GM12878 (cell line): ENCODE data around the gene HLA-F. TPM values are rescaled to one million over a fixed set of nuclear protein-coding genes. Genes with fewer than 3 reads are reported as not detected.

Source experiments
- CUX1 ChIP-seq: IDR thresholded peaks from 2 replicates; pipeline ENCODE4 v1.6.1; 2012; ENCODE audit warnings: improper control_type of control experiment, low read depth, low read length; ENCODE audit not compliant: insufficient replicate concordance
- E2F8 ChIP-seq: fragments of 450-650 bp; IDR thresholded peaks from 2 replicates; pipeline ENCODE4 v1.6.1; 2018; ENCODE audit warnings: mild to moderate bottlenecking, low read depth, moderate library complexity; ENCODE audit not compliant: partially characterized antibody
- ETV6 ChIP-seq, 2 experiments: fragments of 450-650 bp in 1 of 2; IDR thresholded peaks in 1 of 2; conservative IDR thresholded peaks in 1 of 2; 2 replicates each; pipeline ENCODE4 v1.6.1; 2014; ENCODE audit warnings: antibody characterized with exemption in 1 of 2, borderline replicate concordance in 1 of 2, low read depth in 1 of 2, mild to moderate bottlenecking in 1 of 2, moderate library complexity in 1 of 2
- FOS ChIP-seq: IDR thresholded peaks from 3 replicates; pipeline ENCODE4 v1.6.1; 2011; ENCODE audit warnings: borderline replicate concordance; ENCODE audit not compliant: insufficient read length; ENCODE audit errors: extremely low read depth
- IKZF1 ChIP-seq: fragments of 450-650 bp; conservative IDR thresholded peaks from 2 replicates; pipeline ENCODE4 v1.6.1; 2017; ENCODE audit warnings: antibody characterized with exemption, mild to moderate bottlenecking
- IKZF2 ChIP-seq, 2 experiments: fragments of 450-650 bp; IDR thresholded peaks; 2 replicates each; pipeline ENCODE4 v1.6.1; 2017; ENCODE audit warnings: mild to moderate bottlenecking in 2 of 2, moderate library complexity in 2 of 2
- IRF3 ChIP-seq: fragments of 450-650 bp; IDR thresholded peaks from 2 replicates; pipeline ENCODE4 v1.6.1; 2014; ENCODE audit warnings: mild to moderate bottlenecking
- LARP7 ChIP-seq: fragments of 450-650 bp; IDR thresholded peaks from 2 replicates; pipeline ENCODE4 v1.6.1; 2017; ENCODE audit warnings: mild to moderate bottlenecking
- MAX ChIP-seq: IDR thresholded peaks from 2 replicates; pipeline ENCODE4 v1.6.1; 2012; ENCODE audit warnings: low read depth, low read length, improper control_type of control experiment
- MTA2 ChIP-seq: fragments of 450-650 bp; IDR thresholded peaks from 2 replicates; pipeline ENCODE4 v1.6.1; 2016; ENCODE audit warnings: low read depth, mild to moderate bottlenecking, moderate library complexity
- PBX3 ChIP-seq: IDR thresholded peaks from 2 replicates; pipeline ENCODE4 v1.6.1; 2011; ENCODE audit warnings: mild to moderate bottlenecking, low read depth, low read length, moderate library complexity; ENCODE audit not compliant: insufficient replicate concordance
- RAD51 ChIP-seq: fragments of 450-650 bp; IDR thresholded peaks from 2 replicates; pipeline ENCODE4 v1.6.1; 2016; ENCODE audit warnings: moderate library complexity, mild to moderate bottlenecking, inconsistent platforms
- SP1 ChIP-seq: IDR thresholded peaks from one replicate; pipeline ENCODE4 v1.6.1; 2011; ENCODE audit warnings: low read depth, low read length
- YY1 ChIP-seq: IDR thresholded peaks from 2 replicates; pipeline ENCODE4 v1.6.1; 2011; ENCODE audit warnings: low read depth, mild to moderate bottlenecking, low read length
- ZBTB33 ChIP-seq: fragments of 450-650 bp; IDR thresholded peaks from 2 replicates; pipeline ENCODE4 v1.6.1; 2017; ENCODE audit warnings: mild to moderate bottlenecking
- polyA plus RNA-seq, 11 experiments: library from polyadenylated mRNA; depleted of rRNA in 4 of 11; unstranded in 6 of 11; stranded (reverse) in 5 of 11; fragments of >200 nt; fragmentation: Nextera tagmentation in 4 of 11; fragmentation: Illumina TruSeq in 1 of 11; extraction: Ambion mirVana in 4 of 11; extraction: Trizol in 1 of 11; gene quantifications; 1 replicate in 1 of 11; 2 replicates in 10 of 11; pipeline versions ENCODE4 v1.2.1 to v1.2.3, GENCODE V29; 2011 to 2016; ENCODE audit warnings: inconsistent platforms in 2 of 11, missing spikeins in 2 of 11, low read depth in 1 of 11
- total RNA-seq, 4 experiments: library from RNA; depleted of rRNA in 3 of 4; stranded (reverse); fragments of >200 nt in 3 of 4; fragmentation: Illumina TruSeq in 1 of 4; extraction: Trizol in 1 of 4; gene quantifications; 2 replicates each; pipeline versions ENCODE4 v1.2.1 to v1.2.3, GENCODE V29; 2013 to 2021

The HLA-F gene
- total and polyA plus RNA-seq, 10 of the 15 experiments (the other 5 are each of a cell fraction or from before 2014, with no cell fraction given) = 30.1 to 342 (median 145) TPM

GRCh38 chr6:29748391-29749307, 25.4 kb downstream of the HLA-F start (continued):
- TF ChIP-seq CUX1 (no peak), RAD51 (peak; percentile 60; the same call in 1 of the 2 replicates), MAX (peak; percentile 62; the same call in 1 of the 2 replicates), IRF3 (peak; percentile 53; the same call in 1 of the 2 replicates), E2F8 (no peak), PBX3 (peak; percentile 48), SP1 (peak; percentile 86), LARP7 (peak; percentile 62; the same call in 1 of the 2 replicates), IKZF2 (IDR thresholded peaks at IDR 0.05) (peak; percentile 28 to 29; a peak in 2 of 4 replicates), IKZF1 (peak; percentile 67), YY1 (no peak), ZBTB33 (no peak), FOS (peak; percentile 25), ETV6 (conservative IDR thresholded peaks at IDR 0.05 in 1 of 2, IDR thresholded peaks at IDR 0.05 in 1 of 2; ENCODE audit: borderline replicate concordance in 1 of 2, low read depth in 1 of 2) (no peak), MTA2 (no peak)
